Measurements from ENCODE around the gene NPDC1. TPM values are rescaled to one million over a fixed set of nuclear protein-coding genes. Genes with fewer than 3 reads are reported as not detected.

Gene NPDC1
- total and polyA plus RNA-seq, 4 donors = 2.7 to 14.5 (median 7.3) TPM

GRCh38 chr9:137071282-137071681 is 25.3 kb upstream of the NPDC1 start:
- no peak overlapping the region for H3K9ac ChIP-seq (ENCODE audit: low read depth in 1 of 2, low read length in 2 of 2)
- no peaks in the 10 kb centered on the region for H3K36me3 ChIP-seq (ENCODE audit: control insufficient read depth in 4 of 4, insufficient read depth in 3 of 4, low read depth in 1 of 4, low read length in 3 of 4)
- peaks cover 4 to 12% (median 5%) of the 10 kb centered on the region in 4 donors for H3K4me1 ChIP-seq (ENCODE audit: control insufficient read depth in 4 of 4, insufficient read depth in 4 of 4, low read length in 3 of 4)
- H3K27me3 ChIP-seq (ENCODE audit: control insufficient read depth in 4 of 4, insufficient read depth in 4 of 4, low read length in 3 of 4) = peaks cover 0 to 9% (median 1%) of the 10 kb centered on the region in 4 donors
- 78% methylated on average over 2 of the region's 2 CpGs for WGBS
- TF ChIP-seq ATF3 (IDR thresholded peaks at IDR 0.05) (no peak), ZBTB33 (IDR thresholded peaks at IDR 0.05) (no peak), GABPA (IDR thresholded peaks at IDR 0.05 in 1 of 2, conservative IDR thresholded peaks at IDR 0.05 in 1 of 2) (no peak), CTCF (IDR thresholded peaks at IDR 0.05; ENCODE audit: low read depth, low read length, missing input control) (no peak), SP1 (IDR thresholded peaks at IDR 0.05) (no peak), MAX (IDR thresholded peaks at IDR 0.05) (no peak), NR2F2 (IDR thresholded peaks at IDR 0.05) (no peak)
- H3K27ac ChIP-seq (ENCODE audit: low read depth in 1 of 2, low read length in 2 of 2) = no peak overlapping the region
- no peaks in the 10 kb centered on the region for H3K9me3 ChIP-seq (ENCODE audit: control insufficient read depth in 4 of 4, low read length in 3 of 4)
- no peak for DNase-seq (ENCODE audit: low spot score)
- no peak overlapping the region for H3K4me3 ChIP-seq (ENCODE audit: low read depth in 1 of 3, low read length in 3 of 3)

GRCh38 chr9:137070906-137071275 is 24.9 kb upstream of the NPDC1 start:
- DNase-seq (ENCODE audit: low spot score) = no peak
- peaks cover 4 to 12% (median 5%) of the 10 kb centered on the region in 4 donors for H3K4me1 ChIP-seq (ENCODE audit: control insufficient read depth in 4 of 4, insufficient read depth in 4 of 4, low read length in 3 of 4)
- 31% methylated on average over 6 of the region's 6 CpGs for WGBS

More at GRCh38 chr9:137070906-137071275, 24.9 kb upstream of the NPDC1 start:
- no peaks in the 10 kb centered on the region for H3K36me3 ChIP-seq (ENCODE audit: control insufficient read depth in 4 of 4, insufficient read depth in 3 of 4, low read depth in 1 of 4, low read length in 3 of 4)
- no peaks in the 10 kb centered on the region for H3K9me3 ChIP-seq (ENCODE audit: control insufficient read depth in 4 of 4, low read length in 3 of 4)
- no peak overlapping the region for H3K27ac ChIP-seq (ENCODE audit: low read depth in 1 of 2, low read length in 2 of 2)
- peak overlapping the region in 1 of 3 donors; percentile 33 for H3K4me3 ChIP-seq (ENCODE audit: low read depth in 1 of 3, low read length in 3 of 3)
- H3K27me3 ChIP-seq (ENCODE audit: control insufficient read depth in 4 of 4, insufficient read depth in 4 of 4, low read length in 3 of 4) = peaks cover 0 to 9% (median 1%) of the 10 kb centered on the region in 4 donors
- no peak for TF ChIP-seq EGR1 (IDR thresholded peaks at IDR 0.05; ENCODE audit: low read depth in 2 of 2)
- TF ChIP-seq NR2F2 (IDR thresholded peaks at IDR 0.05) = no peak
- no peak for TF ChIP-seq ZBTB33 (IDR thresholded peaks at IDR 0.05)
- TF ChIP-seq ATF3 (IDR thresholded peaks at IDR 0.05) = no peak
- TF ChIP-seq REST (IDR thresholded peaks at IDR 0.05) = no peak
- TF ChIP-seq RXRA (IDR thresholded peaks at IDR 0.05) = no peak
- no peak for TF ChIP-seq HNF4G (IDR thresholded peaks at IDR 0.05)
- TF ChIP-seq SP1 (IDR thresholded peaks at IDR 0.05) = no peak
- H3K9ac ChIP-seq (ENCODE audit: low read depth in 1 of 2, low read length in 2 of 2) = no peak overlapping the region
